Activated naive CD4-positive, alpha-beta T cell treated with anti-CD3 and anti-CD28 coated beads, Interleukin-2, amount 10 ng/mL, durations not matched to agents 7 days and 5 days (primary cell): ENCODE results near the gene PPIF.

Experiments used
- CTCF ChIA-PET: fragments of 350-600 bp; sonication (Branson Sonifier 250); formaldehyde crosslinking; loops from one replicate; lab custom pipeline; 2021; ENCODE audit warnings: antibody characterized with exemption; lab: Charles Lee
- DNase-seq: peaks from one replicate; pipeline ENCODE4 v3.0.0-alpha.2; 2020
- H3K27ac Mint-ChIP-seq: one replicate; pipeline ENCODE4 v1.8.0; 2021; ENCODE audit warnings: mild to moderate bottlenecking, moderate library complexity, mixed read lengths
- H3K27me3 Mint-ChIP-seq: one replicate; pipeline ENCODE4 v1.8.0; 2021; ENCODE audit warnings: mild to moderate bottlenecking, mixed read lengths
- H3K36me3 Mint-ChIP-seq: one replicate; pipeline ENCODE4 v1.8.0; 2021; ENCODE audit warnings: mixed read lengths
- H3K4me1 Mint-ChIP-seq: one replicate; pipeline ENCODE4 v1.8.0; 2021; ENCODE audit warnings: mixed read lengths
- H3K4me3 Mint-ChIP-seq: one replicate; pipeline ENCODE4 v1.8.0; 2021; ENCODE audit warnings: mild to moderate bottlenecking, moderate library complexity, mixed read lengths
- H3K9me3 Mint-ChIP-seq: one replicate; pipeline ENCODE4 v1.8.0; 2021; ENCODE audit warnings: mixed read lengths

PPIF gene

GRCh38 chr10:79367426-79368189 is 20.3 kb downstream of the PPIF start:
- Mint-ChIP-seq H3K4me3 (no peak overlapping the region), H3K36me3 (no peaks in the 10 kb centered on the region), H3K9me3 (peaks cover 10% of the 10 kb centered on the region), H3K27me3 (peaks cover 27% of the 10 kb centered on the region), H3K4me1 (no peaks in the 10 kb centered on the region), H3K27ac (no peak overlapping the region)
- no peak for DNase-seq
- CTCF ChIA-PET = no interaction called here

- CTCF ChIA-PET = interaction anchor here (1.2 to 2.9 kb wide), 11 partner anchors 8 to 128 kb away, joined by 3 to 35 read pairs (median 10); no protein-coding TSS in a partner anchor
- H3K9me3 Mint-ChIP-seq = peaks cover 4% of the 10 kb centered on the region
- DNase-seq = no peak
- H3K4me3 Mint-ChIP-seq = no peak overlapping the region
- no peak overlapping the region for H3K27ac Mint-ChIP-seq
- H3K4me1 Mint-ChIP-seq = peaks cover 2% of the 10 kb centered on the region
- no peaks in the 10 kb centered on the region for H3K36me3 Mint-ChIP-seq
- H3K27me3 Mint-ChIP-seq = peaks cover 26% of the 10 kb centered on the region
Measured at GRCh38 chr10:79372871-79373270, 25.6 kb downstream of the PPIF start.

- CTCF ChIA-PET = interaction anchor here (0.6 to 2.9 kb wide), 45 partner anchors 8 to 785 kb away, joined by 3 to 35 read pairs (median 4); partner anchors contain the start of genes PPIF and SFTPA2
- H3K27me3 Mint-ChIP-seq = peaks cover 23% of the 10 kb centered on the region
- H3K4me3 Mint-ChIP-seq = no peak overlapping the region
- no peaks in the 10 kb centered on the region for H3K36me3 Mint-ChIP-seq
- H3K4me1 Mint-ChIP-seq = peaks cover 2% of the 10 kb centered on the region
- peak; percentile 82 for DNase-seq
- H3K27ac Mint-ChIP-seq = no peak overlapping the region
- peaks cover 4% of the 10 kb centered on the region for H3K9me3 Mint-ChIP-seq
Measured at GRCh38 chr10:79374312-79375191, 27.3 kb downstream of the PPIF start.

- peaks cover 21% of the 10 kb centered on the region for H3K27me3 Mint-ChIP-seq
Measured at GRCh38 chr10:79375321-79376077, 28.2 kb downstream of the PPIF start.

GRCh38 chr10:79376078-79376628 is 28.9 kb downstream of the PPIF start:
- peaks cover 3% of the 10 kb centered on the region for H3K9me3 Mint-ChIP-seq
- no peaks in the 10 kb centered on the region for H3K36me3 Mint-ChIP-seq
- peaks cover 21% of the 10 kb centered on the region for H3K27me3 Mint-ChIP-seq
- DNase-seq = no peak
- H3K4me1 Mint-ChIP-seq = peaks cover 2% of the 10 kb centered on the region
- CTCF ChIA-PET = interaction anchor here (0.9 to 2.5 kb wide), 3 partner anchors 24 to 91 kb away, joined by 3 to 16 read pairs (median 3); no protein-coding TSS in a partner anchor
- no peak overlapping the region for H3K27ac Mint-ChIP-seq
- H3K4me3 Mint-ChIP-seq = no peak overlapping the region

More at GRCh38 chr10:79375321-79376077, 28.2 kb downstream of the PPIF start:
- peaks cover 3% of the 10 kb centered on the region for H3K9me3 Mint-ChIP-seq
- DNase-seq = no peak
- H3K4me1 Mint-ChIP-seq = peaks cover 2% of the 10 kb centered on the region
- no peaks in the 10 kb centered on the region for H3K36me3 Mint-ChIP-seq
- CTCF ChIA-PET = interaction anchor here (0.7 to 2.5 kb wide), 6 partner anchors 14 to 101 kb away, joined by 3 to 16 read pairs (median 4); no protein-coding TSS in a partner anchor
- no peak overlapping the region for H3K4me3 Mint-ChIP-seq
- H3K27ac Mint-ChIP-seq = no peak overlapping the region

- CTCF ChIA-PET = no interaction called here
- Mint-ChIP-seq H3K27ac (no peak overlapping the region), H3K36me3 (no peaks in the 10 kb centered on the region), H3K9me3 (no peaks in the 10 kb centered on the region), H3K27me3 (peaks cover 24% of the 10 kb centered on the region), H3K4me1 (peaks cover 2% of the 10 kb centered on the region), H3K4me3 (no peak overlapping the region)
- DNase-seq = no peak
Measured at GRCh38 chr10:79376751-79377556, 29.7 kb downstream of the PPIF start.

GRCh38 chr10:79377557-79378382 is 30.5 kb downstream of the PPIF start:
- no peak for DNase-seq
- H3K9me3 Mint-ChIP-seq = no peaks in the 10 kb centered on the region

GRCh38 chr10:79378383-79378646 is 31.0 kb downstream of the PPIF start:
- DNase-seq = no peak
- Mint-ChIP-seq H3K9me3 (no peaks in the 10 kb centered on the region), H3K36me3 (no peaks in the 10 kb centered on the region), H3K27me3 (peaks cover 10% of the 10 kb centered on the region), H3K27ac (no peak overlapping the region), H3K4me3 (no peak overlapping the region), H3K4me1 (peaks cover 2% of the 10 kb centered on the region)
- CTCF ChIA-PET = no interaction called here

More at GRCh38 chr10:79377557-79378382, 30.5 kb downstream of the PPIF start:
- Mint-ChIP-seq H3K27me3 (peaks cover 16% of the 10 kb centered on the region), H3K27ac (no peak overlapping the region), H3K4me3 (no peak overlapping the region), H3K36me3 (no peaks in the 10 kb centered on the region), H3K4me1 (peaks cover 2% of the 10 kb centered on the region)
- CTCF ChIA-PET = no interaction called here

- Mint-ChIP-seq H3K27ac (no peak overlapping the region), H3K4me1 (peaks cover 2% of the 10 kb centered on the region), H3K4me3 (no peak overlapping the region), H3K27me3 (peaks cover 9% of the 10 kb centered on the region), H3K9me3 (no peaks in the 10 kb centered on the region), H3K36me3 (no peaks in the 10 kb centered on the region)
- no peak for DNase-seq
- CTCF ChIA-PET = no interaction called here
Measured at GRCh38 chr10:79378647-79379511, 31.6 kb downstream of the PPIF start.

- Mint-ChIP-seq H3K4me1 (peaks cover 2% of the 10 kb centered on the region), H3K9me3 (no peaks in the 10 kb centered on the region), H3K27me3 (peaks cover 7% of the 10 kb centered on the region), H3K4me3 (no peak overlapping the region), H3K36me3 (no peaks in the 10 kb centered on the region), H3K27ac (no peak overlapping the region)
- no peak for DNase-seq
- CTCF ChIA-PET = no interaction called here
Measured at GRCh38 chr10:79379512-79380124, 32.3 kb downstream of the PPIF start.

GRCh38 chr10:79380125-79380945 is 33.1 kb downstream of the PPIF start:
- Mint-ChIP-seq H3K27me3 (peaks cover 5% of the 10 kb centered on the region), H3K36me3 (no peaks in the 10 kb centered on the region), H3K4me3 (no peak overlapping the region), H3K4me1 (no peaks in the 10 kb centered on the region), H3K9me3 (no peaks in the 10 kb centered on the region), H3K27ac (no peak overlapping the region)
- CTCF ChIA-PET = no interaction called here
- DNase-seq = peak; percentile 16
